ENCODE data around the gene CMTM5.

- TF ChIP-seq, protein P1, sequence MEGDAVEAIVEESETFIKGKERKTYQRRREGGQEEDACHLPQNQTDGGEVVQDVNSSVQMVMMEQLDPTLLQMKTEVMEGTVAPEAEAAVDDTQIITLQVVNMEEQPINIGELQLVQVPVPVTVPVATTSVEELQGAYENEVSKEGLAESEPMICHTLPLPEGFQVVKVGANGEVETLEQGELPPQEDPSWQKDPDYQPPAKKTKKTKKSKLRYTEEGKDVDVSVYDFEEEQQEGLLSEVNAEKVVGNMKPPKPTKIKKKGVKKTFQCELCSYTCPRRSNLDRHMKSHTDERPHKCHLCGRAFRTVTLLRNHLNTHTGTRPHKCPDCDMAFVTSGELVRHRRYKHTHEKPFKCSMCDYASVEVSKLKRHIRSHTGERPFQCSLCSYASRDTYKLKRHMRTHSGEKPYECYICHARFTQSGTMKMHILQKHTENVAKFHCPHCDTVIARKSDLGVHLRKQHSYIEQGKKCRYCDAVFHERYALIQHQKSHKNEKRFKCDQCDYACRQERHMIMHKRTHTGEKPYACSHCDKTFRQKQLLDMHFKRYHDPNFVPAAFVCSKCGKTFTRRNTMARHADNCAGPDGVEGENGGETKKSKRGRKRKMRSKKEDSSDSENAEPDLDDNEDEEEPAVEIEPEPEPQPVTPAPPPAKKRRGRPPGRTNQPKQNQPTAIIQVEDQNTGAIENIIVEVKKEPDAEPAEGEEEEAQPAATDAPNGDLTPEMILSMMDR (IDR thresholded peaks at IDR 0.05; ENCODE audit: extremely low read depth in 1 of 2, insufficient read depth in 1 of 2, low read depth in 1 of 2, low read length in 2 of 2), result no peak
- no peak for TF ChIP-seq POLR2A (IDR thresholded peaks at IDR 0.05; ENCODE audit: low read depth, low read length)
- no peak for TF ChIP-seq JUN (IDR thresholded peaks at IDR 0.05; ENCODE audit: borderline replicate concordance, insufficient read depth, insufficient read length, low read depth)
- TF ChIP-seq MYC (IDR thresholded peaks at IDR 0.05; ENCODE audit: low read depth, low read length), result no peak
- TF ChIP-seq POLR2AphosphoS5 (IDR thresholded peaks at IDR 0.05; ENCODE audit: insufficient read depth, low read depth, low read length), result no peak
- TF ChIP-seq, protein P2, sequence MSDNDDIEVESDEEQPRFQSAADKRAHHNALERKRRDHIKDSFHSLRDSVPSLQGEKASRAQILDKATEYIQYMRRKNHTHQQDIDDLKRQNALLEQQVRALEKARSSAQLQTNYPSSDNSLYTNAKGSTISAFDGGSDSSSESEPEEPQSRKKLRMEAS (IDR thresholded peaks at IDR 0.05; ENCODE audit: insufficient read depth, insufficient read length), result no peak
These were observed 30.0 kb upstream of the CMTM5 start for GRCh38 chr14:23346693-23347405.
